ENCODE measurements around the gene PHF2. TPM values are rescaled to one million over a fixed set of nuclear protein-coding genes. Genes with fewer than 3 reads are reported as not detected.

The PHF2 gene
- total RNA-seq, 1 donor from 2014 or later: 22.4 TPM

DNA sequence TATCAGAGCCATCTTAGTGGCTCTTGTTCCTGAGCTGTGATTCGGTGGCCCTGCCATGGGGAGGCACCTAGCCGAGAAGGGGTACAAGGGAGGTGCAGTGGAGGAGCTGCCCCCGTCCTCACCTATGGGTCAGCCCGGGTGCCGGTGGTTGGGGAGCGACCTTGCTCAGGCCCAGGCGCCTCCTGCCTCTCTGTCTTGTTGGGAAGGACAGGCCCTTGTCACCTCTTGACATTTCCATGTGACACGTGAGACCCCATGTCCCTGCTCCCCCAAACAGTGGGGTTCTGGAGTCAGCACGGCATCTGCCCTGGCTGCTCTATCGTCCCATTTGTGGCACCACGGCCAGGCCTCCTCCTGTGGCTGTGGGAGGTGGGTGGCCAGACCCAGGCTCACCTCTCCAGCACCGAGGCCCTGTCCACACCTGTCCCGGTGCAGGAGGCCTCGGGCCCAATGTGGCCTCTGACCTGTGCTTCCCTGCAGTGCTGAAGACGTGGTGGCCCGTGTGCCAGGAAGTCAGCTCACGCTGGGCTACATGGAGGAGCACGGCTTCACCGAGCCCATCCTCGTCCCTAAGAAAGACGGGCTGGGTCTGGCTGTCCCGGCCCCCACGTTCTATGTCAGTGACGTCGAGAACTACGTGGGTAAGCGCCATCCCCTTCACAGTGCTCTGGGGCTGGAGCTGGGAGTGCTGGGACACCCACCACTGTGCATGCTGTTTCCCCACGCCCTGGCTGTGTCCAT lies 68.9 kb downstream of the PHF2 start:
- no peaks in the 10 kb centered on the region for H3K9me3 Mint-ChIP-seq
- no peak for DNase-seq
- H3K27me3 Mint-ChIP-seq: no peaks in the 10 kb centered on the region
- H3K4me1 Mint-ChIP-seq: no peaks in the 10 kb centered on the region
- H3K27ac Mint-ChIP-seq: no peak overlapping the region
- intact Hi-C loops (cut with micrococcal nuclease): no loop called here
- peaks cover 32% of the 10 kb centered on the region for H3K36me3 Mint-ChIP-seq (ENCODE audit: low read depth)
- no peak overlapping the region for H3K4me3 Mint-ChIP-seq

DNA sequence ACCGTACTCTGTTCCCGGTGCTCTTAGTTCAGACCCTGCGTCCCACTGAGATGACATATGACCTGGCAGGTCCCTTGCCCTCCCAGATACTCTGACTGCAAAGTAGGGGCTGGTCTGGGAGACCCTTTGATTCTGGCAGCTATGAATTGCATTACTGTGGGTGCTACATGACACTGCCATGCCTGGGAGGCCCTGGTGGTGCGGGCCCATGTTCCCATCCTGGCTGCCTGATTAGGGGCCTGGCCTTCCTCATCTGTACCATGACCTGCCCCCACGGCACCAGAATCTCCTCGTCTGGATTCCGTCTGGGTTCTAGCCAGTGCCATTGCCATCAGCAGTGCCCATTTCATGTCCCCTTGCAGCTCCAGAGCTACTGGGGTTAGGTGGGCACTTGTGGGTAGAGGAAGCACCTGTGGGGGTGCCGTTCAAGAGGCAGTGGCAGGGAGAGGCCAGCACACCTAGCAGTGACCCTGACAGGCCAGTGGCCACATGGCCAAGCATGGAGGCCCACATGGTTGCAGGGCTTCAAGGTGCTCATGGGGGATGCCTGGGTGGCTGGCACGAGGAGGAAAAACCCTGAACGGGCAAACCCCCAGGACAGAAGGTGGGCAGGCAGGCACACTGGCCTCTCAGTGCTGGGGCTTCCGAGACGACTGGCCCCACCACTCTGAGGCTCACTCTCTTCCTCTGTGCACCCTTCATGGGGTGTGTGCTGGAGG lies 69.7 kb downstream of the PHF2 start:
- peaks cover 26% of the 10 kb centered on the region for H3K36me3 Mint-ChIP-seq (ENCODE audit: low read depth)
- H3K27me3 Mint-ChIP-seq: no peaks in the 10 kb centered on the region
- intact Hi-C loops (cut with micrococcal nuclease): no loop called here
- no peak for DNase-seq
- no peaks in the 10 kb centered on the region for H3K9me3 Mint-ChIP-seq
- no peak overlapping the region for H3K27ac Mint-ChIP-seq
- H3K4me1 Mint-ChIP-seq: no peaks in the 10 kb centered on the region
- H3K4me3 Mint-ChIP-seq: no peak overlapping the region

DNA sequence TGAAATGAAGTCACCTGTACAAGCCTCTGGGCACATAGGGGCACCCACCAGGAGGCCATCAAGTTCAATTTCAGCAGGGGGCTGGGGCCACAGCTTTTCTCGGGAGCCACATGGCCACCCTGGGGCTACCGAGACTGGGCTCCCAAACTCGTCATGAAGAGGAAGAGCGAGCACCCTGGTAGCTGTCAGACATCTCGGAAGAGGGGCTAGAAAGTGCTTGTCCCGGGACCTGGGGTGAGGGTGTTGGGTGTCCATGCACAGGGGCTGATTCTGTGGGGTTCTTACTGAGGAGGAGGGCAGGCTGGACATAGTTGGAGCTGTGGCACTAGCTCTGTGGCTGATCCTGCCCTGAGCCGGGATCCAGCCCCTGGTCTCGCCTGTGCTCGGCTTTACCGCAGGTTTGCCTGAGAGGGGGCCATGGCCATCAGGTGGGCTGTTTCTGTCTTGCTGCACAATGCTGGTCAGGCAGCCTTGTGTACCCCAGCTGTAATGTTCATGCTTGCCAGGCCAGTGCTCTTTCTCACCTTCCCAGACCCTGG lies 70.3 kb downstream of the PHF2 start:
- no peak for DNase-seq
- peaks cover 29% of the 10 kb centered on the region for H3K36me3 Mint-ChIP-seq (ENCODE audit: low read depth)
- H3K4me1 Mint-ChIP-seq: no peaks in the 10 kb centered on the region
- H3K4me3 Mint-ChIP-seq: no peak overlapping the region
- intact Hi-C loops (cut with micrococcal nuclease): no loop called here
- H3K27ac Mint-ChIP-seq: no peak overlapping the region
- H3K9me3 Mint-ChIP-seq: no peaks in the 10 kb centered on the region
- no peaks in the 10 kb centered on the region for H3K27me3 Mint-ChIP-seq

DNA sequence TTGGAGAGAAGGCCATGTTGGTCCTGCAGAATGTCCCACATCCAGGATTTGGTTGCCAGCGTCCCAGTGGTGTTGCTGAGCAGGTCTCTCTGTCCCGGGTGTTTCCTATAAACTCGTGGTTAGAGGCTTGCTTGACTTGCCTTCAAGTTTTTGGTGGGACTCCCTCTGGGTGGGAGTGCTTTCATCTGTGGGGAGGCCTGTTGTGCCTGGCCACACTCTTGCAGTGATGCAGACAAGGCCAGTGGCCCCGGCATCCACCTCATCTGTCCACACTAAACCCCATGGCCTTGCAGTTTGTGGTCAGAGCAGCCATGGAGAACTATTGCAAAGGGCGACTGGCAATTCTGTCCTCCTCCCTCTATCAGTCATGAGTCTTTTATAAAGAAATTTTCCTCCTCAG lies 71.8 kb downstream of the PHF2 start:
- no peak for DNase-seq
- H3K4me1 Mint-ChIP-seq: no peaks in the 10 kb centered on the region
- H3K4me3 Mint-ChIP-seq: no peak overlapping the region
- H3K36me3 Mint-ChIP-seq (ENCODE audit: low read depth): peaks cover 32% of the 10 kb centered on the region
- no peaks in the 10 kb centered on the region for H3K27me3 Mint-ChIP-seq
- no peaks in the 10 kb centered on the region for H3K9me3 Mint-ChIP-seq
- no peak overlapping the region for H3K27ac Mint-ChIP-seq
- intact Hi-C loops (cut with micrococcal nuclease): no loop called here

DNA sequence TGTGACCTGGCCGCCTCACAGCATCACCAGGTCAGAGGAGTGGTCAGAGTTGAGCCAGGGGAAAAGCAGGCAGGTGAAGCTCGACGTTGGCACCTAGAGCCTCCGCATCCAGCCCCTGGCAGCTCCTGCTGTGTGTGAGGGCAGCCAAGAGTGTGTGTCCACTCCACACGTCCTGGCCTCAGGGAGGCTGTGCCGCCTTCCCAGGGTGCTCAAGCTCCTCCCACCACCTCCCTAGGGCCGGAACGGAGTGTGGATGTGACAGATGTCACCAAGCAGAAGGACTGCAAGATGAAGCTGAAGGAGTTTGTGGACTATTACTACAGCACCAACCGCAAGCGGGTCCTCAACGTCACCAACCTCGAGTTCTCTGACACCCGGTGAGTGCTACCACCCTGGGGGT lies 72.5 kb downstream of the PHF2 start:
- no peaks in the 10 kb centered on the region for H3K4me1 Mint-ChIP-seq
- H3K27ac Mint-ChIP-seq: no peak overlapping the region
- H3K4me3 Mint-ChIP-seq: no peak overlapping the region
- intact Hi-C loops (cut with micrococcal nuclease): no loop called here
- no peaks in the 10 kb centered on the region for H3K9me3 Mint-ChIP-seq
- peaks cover 25% of the 10 kb centered on the region for H3K36me3 Mint-ChIP-seq (ENCODE audit: low read depth)
- DNase-seq: no peak
- no peaks in the 10 kb centered on the region for H3K27me3 Mint-ChIP-seq

DNA sequence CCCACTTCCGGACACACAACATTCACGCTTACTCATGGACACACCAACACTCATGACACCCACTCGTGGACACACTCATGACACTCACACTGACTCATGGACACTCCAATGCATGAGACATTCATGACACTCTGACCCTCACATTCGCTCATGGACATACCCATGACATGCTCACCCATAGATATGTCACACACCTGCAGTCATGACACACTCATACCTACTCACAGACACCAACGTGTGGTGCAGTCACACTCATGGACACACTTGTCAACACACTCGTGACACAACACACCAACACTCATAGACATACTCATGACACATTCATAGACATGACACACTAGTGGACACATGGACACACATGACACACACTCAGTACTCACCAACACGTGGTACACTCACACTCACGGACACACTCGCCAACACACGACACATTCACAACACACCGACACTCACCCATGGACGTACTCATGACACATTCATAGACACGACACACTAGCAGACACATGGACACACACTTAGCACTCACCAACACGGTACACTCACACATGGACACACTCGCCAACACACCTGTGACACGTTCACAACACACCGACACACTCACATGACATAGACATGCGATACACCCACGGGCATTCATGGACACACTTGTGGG lies 73.4 kb downstream of the PHF2 start:
- no peaks in the 10 kb centered on the region for H3K27me3 Mint-ChIP-seq
- no peaks in the 10 kb centered on the region for H3K4me1 Mint-ChIP-seq
- H3K27ac Mint-ChIP-seq: no peak overlapping the region

DNA sequence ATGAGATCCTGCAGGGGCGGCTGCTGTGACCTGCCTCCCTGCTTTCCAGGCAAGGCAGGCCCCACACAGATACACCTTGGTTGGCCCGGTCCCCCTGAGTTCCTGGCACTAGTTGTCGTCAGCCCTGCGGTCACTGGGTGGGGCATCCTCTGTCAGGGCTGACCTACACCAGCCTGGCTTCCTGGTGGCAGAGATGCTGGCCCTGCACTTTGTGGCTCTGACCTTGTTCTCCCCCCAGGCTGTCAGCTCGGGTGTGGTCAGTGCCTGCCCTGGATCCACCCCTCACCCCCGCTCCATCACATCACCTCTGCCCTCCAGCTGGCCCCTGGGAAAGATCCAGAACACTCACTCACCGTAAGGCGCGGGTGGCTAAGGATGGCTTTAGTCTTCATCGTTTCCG lies 74.1 kb downstream of the PHF2 start:
- Mint-ChIP-seq H3K27me3 (no peaks in the 10 kb centered on the region), H3K36me3 (ENCODE audit: low read depth) (peaks cover 22% of the 10 kb centered on the region), H3K4me3 (no peak overlapping the region), H3K27ac (no peak overlapping the region), H3K9me3 (no peaks in the 10 kb centered on the region), H3K4me1 (no peaks in the 10 kb centered on the region)
- intact Hi-C loops (cut with micrococcal nuclease): no loop called here
- no peak for DNase-seq

More for the DNA sequence above, 73.4 kb downstream of the PHF2 start:
- H3K36me3 Mint-ChIP-seq (ENCODE audit: low read depth): peaks cover 22% of the 10 kb centered on the region
- no peak for DNase-seq
- no peak overlapping the region for H3K4me3 Mint-ChIP-seq
- intact Hi-C loops (cut with micrococcal nuclease): no loop called here
- H3K9me3 Mint-ChIP-seq: no peaks in the 10 kb centered on the region

DNA sequence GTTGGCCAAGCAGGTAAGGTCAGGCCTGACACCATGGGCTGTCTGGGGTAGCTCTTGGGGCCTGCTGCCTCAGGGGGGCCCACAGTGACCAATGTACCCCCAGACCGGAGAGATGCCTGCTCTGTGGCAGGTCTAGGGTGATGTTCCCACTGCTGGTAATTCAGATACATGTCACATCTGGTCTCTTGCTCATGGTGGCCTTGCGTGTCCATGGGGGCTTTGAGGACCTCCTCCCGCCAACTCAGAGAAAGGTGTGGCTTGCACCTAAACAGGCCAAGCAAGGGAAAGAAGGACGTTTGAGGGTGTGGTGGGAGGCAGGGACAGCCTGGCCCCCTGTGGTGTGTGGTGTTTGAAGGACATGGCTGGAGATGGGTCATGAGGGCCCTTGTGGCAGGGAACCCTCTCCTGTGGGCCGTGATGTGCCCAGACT lies 75.2 kb downstream of the PHF2 start:
- peaks cover 21% of the 10 kb centered on the region for H3K36me3 Mint-ChIP-seq (ENCODE audit: low read depth)
- DNase-seq: no peak
- no peaks in the 10 kb centered on the region for H3K9me3 Mint-ChIP-seq
- H3K4me3 Mint-ChIP-seq: no peak overlapping the region
- no peaks in the 10 kb centered on the region for H3K4me1 Mint-ChIP-seq
- no peaks in the 10 kb centered on the region for H3K27me3 Mint-ChIP-seq
- intact Hi-C loops (cut with micrococcal nuclease): no loop called here
- H3K27ac Mint-ChIP-seq: no peak overlapping the region

DNA sequence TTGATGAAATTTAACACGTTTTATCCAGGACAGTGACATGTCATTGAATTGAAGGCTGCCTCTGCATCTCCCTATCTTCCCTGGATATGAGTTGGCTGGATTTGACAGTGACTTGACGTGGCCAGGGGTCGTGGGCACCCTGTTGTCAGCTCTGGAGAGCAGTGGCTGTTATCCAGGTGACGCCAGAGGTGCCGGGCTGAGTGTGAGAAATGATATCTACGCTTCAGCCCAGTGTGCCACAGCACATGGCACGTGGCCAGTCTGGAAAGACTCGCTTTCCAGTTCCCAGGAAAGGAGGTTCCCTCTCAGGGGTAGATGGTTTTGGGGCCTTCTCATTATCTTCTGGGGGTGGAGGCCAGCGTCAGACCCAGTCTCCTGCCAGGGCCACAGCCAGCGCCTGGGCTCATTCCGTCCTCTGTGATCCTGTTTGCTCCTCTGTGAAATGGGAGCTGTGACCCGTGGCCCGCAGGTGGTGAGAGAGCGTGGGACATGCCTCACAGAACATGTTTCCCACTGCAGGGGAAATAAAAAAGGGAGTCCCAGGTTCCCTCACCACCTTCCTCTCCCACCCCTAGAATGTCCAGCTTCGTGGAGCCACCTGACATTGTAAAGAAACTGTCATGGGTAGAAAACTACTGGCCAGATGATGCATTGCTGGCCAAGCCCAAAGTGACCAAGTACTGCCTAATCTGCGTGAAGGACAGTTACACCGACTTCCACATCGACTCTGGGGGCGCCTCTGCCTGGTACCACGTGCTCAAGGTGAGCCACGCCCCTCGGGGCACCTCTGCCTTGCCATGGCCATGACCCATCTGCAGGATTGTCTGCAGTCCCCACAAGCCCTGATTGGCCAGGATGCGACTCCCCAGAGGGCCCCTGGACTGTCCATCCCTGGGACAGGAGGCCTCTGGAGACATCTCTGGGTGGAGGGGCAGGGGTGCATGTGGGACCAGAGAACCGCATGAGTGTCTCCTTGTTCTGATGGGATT lies 76.5 kb downstream of the PHF2 start:
- intact Hi-C loops (cut with micrococcal nuclease): no loop called here

DNA sequence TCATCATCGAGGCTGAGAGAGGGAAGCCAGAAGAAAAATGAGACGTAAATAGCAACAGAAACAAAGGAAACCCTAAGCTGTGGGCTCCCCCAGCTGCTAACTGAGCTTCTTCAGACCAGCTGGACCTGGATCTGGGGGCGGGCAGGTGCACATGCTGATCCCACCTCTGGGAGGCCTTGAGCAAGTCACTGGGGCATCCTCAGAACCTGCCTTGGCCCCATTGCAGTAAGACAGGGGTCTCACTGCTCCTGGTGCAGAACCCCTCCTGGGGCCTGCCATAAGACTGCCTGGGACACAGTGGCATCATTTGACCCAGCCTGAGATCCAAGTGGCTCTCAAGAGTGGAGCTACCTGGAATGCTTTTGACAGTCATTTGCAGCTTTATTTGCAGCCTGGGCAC lies 77.4 kb downstream of the PHF2 start:
- no peaks in the 10 kb centered on the region for H3K27me3 Mint-ChIP-seq
- H3K4me1 Mint-ChIP-seq: no peaks in the 10 kb centered on the region
- H3K4me3 Mint-ChIP-seq: no peak overlapping the region
- DNase-seq: no peak
- H3K9me3 Mint-ChIP-seq: no peaks in the 10 kb centered on the region
- intact Hi-C loops (cut with micrococcal nuclease): no loop called here
- H3K27ac Mint-ChIP-seq: no peak overlapping the region
- peaks cover 24% of the 10 kb centered on the region for H3K36me3 Mint-ChIP-seq (ENCODE audit: low read depth)

More for the DNA sequence above, 76.5 kb downstream of the PHF2 start:
- no peaks in the 10 kb centered on the region for H3K9me3 Mint-ChIP-seq
- no peak overlapping the region for H3K27ac Mint-ChIP-seq
- peaks cover 22% of the 10 kb centered on the region for H3K36me3 Mint-ChIP-seq (ENCODE audit: low read depth)
- no peaks in the 10 kb centered on the region for H3K27me3 Mint-ChIP-seq
- H3K4me3 Mint-ChIP-seq: no peak overlapping the region
- no peaks in the 10 kb centered on the region for H3K4me1 Mint-ChIP-seq
- no peak for DNase-seq

DNA sequence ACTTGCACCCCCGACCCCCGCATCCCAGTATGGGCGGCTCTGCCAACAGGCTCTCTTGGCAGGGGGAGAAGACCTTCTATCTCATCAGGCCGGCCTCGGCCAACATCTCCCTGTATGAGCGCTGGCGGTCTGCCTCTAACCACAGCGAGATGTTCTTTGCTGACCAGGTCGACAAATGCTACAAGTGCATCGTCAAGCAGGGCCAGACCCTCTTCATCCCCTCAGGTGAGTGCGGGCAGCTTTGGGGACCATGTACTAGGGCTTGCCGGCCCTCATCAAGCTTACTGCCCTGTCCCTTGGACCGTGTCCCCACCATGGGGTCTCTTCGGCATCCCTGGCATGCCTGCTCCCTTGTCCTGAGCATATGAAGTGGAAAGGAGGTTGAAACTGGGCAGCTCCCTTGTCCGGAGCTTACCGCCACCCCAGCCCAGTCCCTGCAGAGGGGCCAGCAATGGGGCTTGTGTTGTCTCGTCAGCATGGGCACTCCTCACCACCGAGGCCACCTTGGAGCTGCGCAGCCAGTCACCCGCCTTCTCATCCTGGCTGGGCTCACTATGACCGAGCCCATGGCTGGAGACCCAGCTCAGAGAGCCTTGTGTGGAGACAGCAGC lies 78.1 kb downstream of the PHF2 start:
- H3K27me3 Mint-ChIP-seq: no peaks in the 10 kb centered on the region
- no peaks in the 10 kb centered on the region for H3K4me1 Mint-ChIP-seq
- intact Hi-C loops (cut with micrococcal nuclease): no loop called here
- no peaks in the 10 kb centered on the region for H3K9me3 Mint-ChIP-seq
- no peak overlapping the region for H3K4me3 Mint-ChIP-seq
- H3K27ac Mint-ChIP-seq: no peak overlapping the region
- DNase-seq: no peak
- H3K36me3 Mint-ChIP-seq (ENCODE audit: low read depth): peaks cover 22% of the 10 kb centered on the region

DNA sequence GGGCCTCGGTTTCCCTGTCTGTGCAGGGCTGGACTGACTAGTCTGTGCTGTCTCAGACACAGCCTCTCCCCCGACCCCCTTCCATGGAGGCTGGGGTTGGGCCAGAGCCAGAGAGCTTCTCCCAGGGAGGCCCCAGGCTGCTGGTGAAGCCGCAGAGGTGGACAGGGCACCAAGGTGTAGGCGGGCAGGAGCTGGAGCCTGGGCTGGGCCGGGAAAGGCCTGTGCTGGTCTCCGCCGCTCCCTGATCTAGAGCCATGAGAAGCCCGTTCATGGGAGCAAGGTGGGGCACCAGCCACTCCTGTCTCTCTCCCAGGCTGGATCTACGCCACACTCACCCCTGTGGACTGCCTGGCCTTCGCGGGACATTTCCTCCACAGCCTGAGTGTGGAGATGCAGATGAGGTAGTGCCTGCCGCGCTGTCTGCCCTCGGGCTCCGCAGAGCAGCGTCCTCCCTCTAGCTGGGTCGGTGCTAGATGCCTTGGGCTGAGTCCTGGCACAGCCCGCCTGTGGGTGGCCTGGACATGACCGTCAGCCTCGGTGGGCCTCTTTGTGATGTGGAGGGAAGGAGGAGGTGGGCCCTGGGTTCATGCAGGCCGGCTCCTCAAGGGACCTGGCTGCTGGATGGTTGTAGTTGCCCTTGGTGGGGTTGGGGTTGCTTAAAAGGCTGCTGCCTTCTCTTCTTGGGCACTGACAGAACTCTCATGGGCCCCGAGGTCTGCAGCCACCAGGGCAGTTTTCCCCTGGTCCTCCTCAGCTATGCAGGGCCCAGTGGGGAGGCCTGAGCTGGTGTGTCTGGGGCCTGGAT lies 79.4 kb downstream of the PHF2 start:
- H3K27ac Mint-ChIP-seq: no peak overlapping the region

More for the DNA sequence above, 79.4 kb downstream of the PHF2 start:
- H3K4me1 Mint-ChIP-seq: no peaks in the 10 kb centered on the region
- no peaks in the 10 kb centered on the region for H3K9me3 Mint-ChIP-seq
- H3K27me3 Mint-ChIP-seq: no peaks in the 10 kb centered on the region
- peaks cover 31% of the 10 kb centered on the region for H3K36me3 Mint-ChIP-seq (ENCODE audit: low read depth)
- no peak for DNase-seq
- intact Hi-C loops (cut with micrococcal nuclease): no loop called here
- no peak overlapping the region for H3K4me3 Mint-ChIP-seq
